ENCODE measurements around the gene GPR176.

- TF ChIP-seq MAX (IDR thresholded peaks at IDR 0.05) (no peak), USF1 (IDR thresholded peaks at IDR 0.05) (no peak), EGR1 (IDR thresholded peaks at IDR 0.05) (no peak), NFIC (IDR thresholded peaks at IDR 0.05) (no peak), FOXM1 (IDR thresholded peaks at IDR 0.05; ENCODE audit: borderline replicate concordance, low read depth) (no peak), TAF1 (IDR thresholded peaks at IDR 0.05; ENCODE audit: low read depth) (no peak), CEBPB (IDR thresholded peaks at IDR 0.05) (no peak), REST (IDR thresholded peaks at IDR 0.05; ENCODE audit: low read depth) (no peak), YY1 (IDR thresholded peaks at IDR 0.05; ENCODE audit: low read depth) (no peak), CREB1 (IDR thresholded peaks at IDR 0.05; ENCODE audit: low read depth) (no peak), EP300 (IDR thresholded peaks at IDR 0.05; ENCODE audit: borderline replicate concordance) (no peak)
These were observed 138.1 kb downstream of the GPR176 start for GRCh38 chr15:39781967-39782302.

Measured in Ishikawa (cell line).